AG04450 (cell line): ENCODE measurements around the gene SERP1. TPM values are rescaled to one million over a fixed set of nuclear protein-coding genes. Genes with fewer than 3 reads are reported as not detected.

ENCODE experiments used
- CTCF ChIA-PET: fragments of 300-600, 350-600 bp; formaldehyde crosslinking; extraction: SDS; loops from one replicate; lab custom pipeline; 2022; ENCODE audit warnings: antibody characterized with exemption, inconsistent platforms; lab: Charles Lee
- POLR2A ChIA-PET: fragments of 350-600 bp; formaldehyde crosslinking; extraction: SDS; loops from one replicate; lab custom pipeline; 2021; ENCODE audit warnings: antibody characterized with exemption, inconsistent platforms; lab: Yijun Ruan, JAX
- DNase-seq: peaks from one replicate; pipeline ENCODE4 v3.0.0-alpha.2; 2011; ENCODE audit warnings: low read depth, low spot score
- H3K27ac ChIP-seq: one replicate; pipeline ENCODE4 v1.5.1; 2012; ENCODE audit warnings: low read depth, low read length, control low read depth
- H3K27me3 ChIP-seq: one replicate; pipeline ENCODE4 v1.6.0; 2012; ENCODE audit warnings: low read length; ENCODE audit not compliant: control insufficient read depth, insufficient read depth
- H3K4me3 ChIP-seq: 2 replicates; pipeline ENCODE4 v1.5.1; 2011; ENCODE audit warnings: mild to moderate bottlenecking, low read depth, low read length, control low read depth
- H3K9me3 ChIP-seq: 2 replicates; pipeline ENCODE4 v1.5.1; 2012; ENCODE audit warnings: low read length; ENCODE audit not compliant: control insufficient read depth, insufficient read depth
- polyA plus RNA-seq: library from polyadenylated mRNA; depleted of rRNA; stranded (reverse); fragments of >200 nt; gene quantifications from 2 replicates; pipeline ENCODE4 v1.2.3, GENCODE V29; 2011
- TF ChIP-seq, protein P1 (sequence below): IDR thresholded peaks from 2 replicates; pipeline ENCODE4 v1.5.1; 2011; ENCODE audit warnings: low read depth, low read length, control low read depth, inconsistent platforms

Gene SERP1
- polyA plus RNA-seq, 1 experiment, result 114 TPM

DNA sequence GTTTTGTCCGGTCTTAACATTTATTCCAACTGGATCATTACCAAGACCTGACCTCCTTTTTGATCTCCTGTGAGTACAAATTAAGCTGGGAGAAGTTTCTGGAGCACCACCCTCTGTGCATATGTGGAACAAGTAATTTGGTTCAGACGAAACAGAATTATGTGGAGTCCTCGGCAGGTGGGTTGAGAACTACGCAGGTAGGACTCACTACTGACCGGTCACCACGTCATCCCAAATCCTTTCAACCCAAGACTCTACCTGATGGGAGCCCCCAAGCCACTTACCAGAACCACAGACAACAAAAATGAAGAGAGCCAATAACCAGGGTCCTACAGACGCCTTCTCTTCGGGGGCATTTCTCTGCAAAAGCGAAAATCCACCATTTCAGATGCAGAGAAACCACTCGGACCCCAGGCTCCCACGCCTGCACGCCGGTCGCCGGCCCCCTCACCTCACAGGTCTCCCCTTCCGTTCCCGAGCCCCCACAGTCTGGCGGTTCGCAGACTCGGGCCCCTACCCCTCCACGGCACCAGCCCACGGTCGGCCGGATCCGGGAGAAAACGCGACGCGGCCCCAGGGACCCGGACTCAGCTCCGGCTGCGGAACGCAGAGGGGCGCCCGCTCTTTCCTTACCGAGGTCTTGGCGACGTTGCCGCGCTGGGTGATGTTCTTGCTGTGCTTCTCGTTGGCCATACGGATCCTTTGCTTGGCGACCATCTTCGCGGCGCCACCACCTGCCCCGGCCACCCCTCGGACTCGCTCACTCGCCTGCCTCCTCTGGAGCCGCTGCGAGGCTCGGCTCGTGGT lies 674 bp downstream of the SERP1 start:
- H3K4me3 ChIP-seq, result peak overlapping the region; percentile 92
- POLR2A ChIA-PET, result interaction anchor here (0.6 to 2.4 kb wide), 7 partner anchors 11 to 1159 kb away, joined by 3 to 9 read pairs (median 4); partner anchors contain the start of genes SIAH2 and TSC22D2
- CTCF ChIA-PET, result interaction anchor here (1.1 to 1.7 kb wide), 2 partner anchors 17 to 739 kb away, joined by 4 read pairs; no protein-coding TSS in a partner anchor
- TF ChIP-seq, protein P1, sequence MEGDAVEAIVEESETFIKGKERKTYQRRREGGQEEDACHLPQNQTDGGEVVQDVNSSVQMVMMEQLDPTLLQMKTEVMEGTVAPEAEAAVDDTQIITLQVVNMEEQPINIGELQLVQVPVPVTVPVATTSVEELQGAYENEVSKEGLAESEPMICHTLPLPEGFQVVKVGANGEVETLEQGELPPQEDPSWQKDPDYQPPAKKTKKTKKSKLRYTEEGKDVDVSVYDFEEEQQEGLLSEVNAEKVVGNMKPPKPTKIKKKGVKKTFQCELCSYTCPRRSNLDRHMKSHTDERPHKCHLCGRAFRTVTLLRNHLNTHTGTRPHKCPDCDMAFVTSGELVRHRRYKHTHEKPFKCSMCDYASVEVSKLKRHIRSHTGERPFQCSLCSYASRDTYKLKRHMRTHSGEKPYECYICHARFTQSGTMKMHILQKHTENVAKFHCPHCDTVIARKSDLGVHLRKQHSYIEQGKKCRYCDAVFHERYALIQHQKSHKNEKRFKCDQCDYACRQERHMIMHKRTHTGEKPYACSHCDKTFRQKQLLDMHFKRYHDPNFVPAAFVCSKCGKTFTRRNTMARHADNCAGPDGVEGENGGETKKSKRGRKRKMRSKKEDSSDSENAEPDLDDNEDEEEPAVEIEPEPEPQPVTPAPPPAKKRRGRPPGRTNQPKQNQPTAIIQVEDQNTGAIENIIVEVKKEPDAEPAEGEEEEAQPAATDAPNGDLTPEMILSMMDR, result no peak
- DNase-seq, result no peak
- peak overlapping the region; percentile 83 for H3K27ac ChIP-seq
- no peaks in the 10 kb centered on the region for H3K27me3 ChIP-seq
- peaks cover 2% of the 10 kb centered on the region; the same call in 1 of the 2 replicates for H3K9me3 ChIP-seq

DNA sequence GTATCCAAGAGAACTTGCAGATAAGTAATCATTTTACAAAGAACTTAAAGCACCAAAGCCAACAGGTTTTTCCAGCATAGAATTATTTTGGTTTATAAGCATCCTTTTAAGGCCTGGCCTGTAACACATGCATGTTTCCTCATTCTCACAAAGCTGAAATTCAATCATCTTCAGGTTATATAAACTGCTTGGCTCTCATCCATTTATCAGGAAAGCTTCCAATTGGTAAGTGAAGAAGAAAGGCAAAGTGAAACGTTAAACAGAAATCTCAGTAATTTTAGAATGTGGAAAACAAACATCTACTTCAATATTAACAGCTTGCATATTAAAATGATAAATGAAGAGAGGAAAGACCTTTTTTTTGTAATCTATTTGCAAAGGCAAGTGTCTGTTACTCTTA lies 1.6 kb downstream of the SERP1 start:
- DNase-seq, result no peak
- Histone ChIP-seq H3K4me3 (peak overlapping the region; percentile 92), H3K27ac (no peak overlapping the region), H3K27me3 (no peaks in the 10 kb centered on the region), H3K9me3 (peaks cover 2% of the 10 kb centered on the region; the same call in 1 of the 2 replicates)
- TF ChIP-seq, protein P1, result no peak
- POLR2A ChIA-PET, result interaction anchor here (1.6 to 2.4 kb wide), 3 partner anchors 16 to 219 kb away, joined by 3 to 9 read pairs (median 6); no protein-coding TSS in a partner anchor
- CTCF ChIA-PET, result interaction anchor here (1.1 to 3.0 kb wide), 2 partner anchors 16 to 738 kb away, joined by 4 to 10 read pairs; no protein-coding TSS in a partner anchor

DNA sequence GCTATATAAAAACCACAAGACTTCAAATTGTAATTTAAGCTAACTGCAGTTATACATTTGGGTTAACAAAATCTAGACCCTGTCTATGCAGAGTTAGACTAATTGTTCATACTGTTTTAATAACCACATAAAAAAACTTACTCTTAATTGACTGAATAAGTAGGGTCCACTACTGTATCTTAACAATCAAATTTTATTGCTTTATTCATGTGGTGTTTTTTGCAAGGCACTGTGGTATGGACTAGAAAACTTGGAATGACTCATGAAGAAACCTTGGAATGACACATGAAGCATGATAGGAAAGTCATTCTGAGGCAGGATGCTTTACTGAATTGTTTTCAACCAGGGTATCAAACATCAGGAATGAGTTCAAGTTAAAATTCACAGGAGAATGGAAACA lies 2.3 kb downstream of the SERP1 start:
- Histone ChIP-seq H3K9me3 (peaks cover 2% of the 10 kb centered on the region; the same call in 1 of the 2 replicates), H3K27ac (no peak overlapping the region), H3K4me3 (peak overlapping the region; percentile 92), H3K27me3 (no peaks in the 10 kb centered on the region)
- TF ChIP-seq, protein P1, result no peak
- DNase-seq, result no peak
- ChIA-PET POLR2A (interaction anchor here (1.6 kb wide), 1 partner anchor 220 kb away, joined by 3 read pairs; no protein-coding TSS in a partner anchor), CTCF (interaction anchor here (3.0 kb wide), 1 partner anchor 16 kb away, joined by 10 read pairs; no protein-coding TSS in a partner anchor)

DNA sequence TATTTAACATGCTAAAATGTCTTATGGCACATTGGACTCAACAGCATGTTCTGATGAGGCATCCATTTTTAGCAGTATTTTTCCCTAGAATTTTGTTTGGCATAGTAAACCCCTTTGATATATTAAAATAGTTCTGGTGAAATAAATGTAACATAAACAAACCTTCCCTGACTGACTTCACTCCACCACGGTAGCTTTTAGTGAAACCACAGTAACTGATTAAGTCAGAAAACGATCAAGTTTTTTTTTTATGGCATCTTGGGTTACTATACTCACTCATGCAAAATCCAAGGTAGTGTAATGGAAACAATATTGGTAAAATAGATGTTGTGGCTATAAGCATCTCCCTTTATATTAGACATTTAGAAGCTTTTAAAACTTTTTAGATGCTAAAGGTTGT lies 2.8 kb downstream of the SERP1 start:
- ChIA-PET POLR2A (interaction anchor here (0.6 to 1.6 kb wide), 2 partner anchors 160 to 220 kb away, joined by 3 read pairs; partner anchors contain the start of gene ERICH6), CTCF (interaction anchor here (3.0 kb wide), 1 partner anchor 15 kb away, joined by 10 read pairs; no protein-coding TSS in a partner anchor)
- DNase-seq, result no peak
- H3K27me3 ChIP-seq, result no peaks in the 10 kb centered on the region
- no peak overlapping the region for H3K4me3 ChIP-seq
- peaks cover 2% of the 10 kb centered on the region; the same call in 1 of the 2 replicates for H3K9me3 ChIP-seq
- no peak overlapping the region for H3K27ac ChIP-seq
- TF ChIP-seq, protein P1, result no peak
